HG02938 (cell line): ENCODE data around the gene GIT2.
"Not testable (repeated sequence)": the region's sequence is repeated elsewhere in the genome, so short reads cannot be mapped to it uniquely, and the experiment has no call there.

ENCODE experiments used
- ATAC-seq: cut with Tn5 transposase; IDR thresholded peaks from one replicate; pipeline ENCODE4 v1.9.1; 2021; ENCODE audit warnings: mild to moderate bottlenecking, moderate library complexity; ENCODE audit not compliant: unreplicated experiment

Gene GIT2

GRCh38 chr12:110006115-110006514, 9.9 kb upstream of the GIT2 start:
- no peak for ATAC-seq

GRCh38 chr12:110005319-110005973, 9.3 kb upstream of the GIT2 start:
- no peak for ATAC-seq

- ATAC-seq: no peak
Measured at GRCh38 chr12:110004598-110004997, 8.4 kb upstream of the GIT2 start.

GRCh38 chr12:110002676-110003515, 6.7 kb upstream of the GIT2 start:
- ATAC-seq: no peak

- ATAC-seq: no peak
Measured at GRCh38 chr12:110001596-110001995, 5.4 kb upstream of the GIT2 start.

GRCh38 chr12:109999983-110000505, 3.9 kb upstream of the GIT2 start:
- ATAC-seq: no peak

- no peak for ATAC-seq
Measured at GRCh38 chr12:109999649-109999971, 3.4 kb upstream of the GIT2 start.

GRCh38 chr12:109998904-109999648, 2.9 kb upstream of the GIT2 start, which contains the start of gene ANKRD13A:
TSS of gene ANKRD13A (plus strand) at chr12:109999430. CDS start at chr12:109999689, 259 bp downstream.
- ATAC-seq: peak; percentile 55

- ATAC-seq: no peak
Measured at GRCh38 chr12:109998241-109998903, 2.2 kb upstream of the GIT2 start.

GRCh38 chr12:109997393-109997792, 1.2 kb upstream of the GIT2 start:
- no peak for ATAC-seq

GRCh38 chr12:109996483-109996853, 300 bp upstream of the GIT2 start:
- no peak for ATAC-seq

GRCh38 chr12:109995361-109995685, 845 bp downstream of the GIT2 start:
- no peak for ATAC-seq

GRCh38 chr12:109994401-109995175, 1.6 kb downstream of the GIT2 start:
- no peak for ATAC-seq

GRCh38 chr12:109993091-109993490, 3.1 kb downstream of the GIT2 start:
- ATAC-seq: no peak

- no peak for ATAC-seq
Measured at GRCh38 chr12:109991586-109991985, 4.6 kb downstream of the GIT2 start.

GRCh38 chr12:109989380-109989779, 6.8 kb downstream of the GIT2 start:
- ATAC-seq: no peak

- no peak for ATAC-seq
Measured at GRCh38 chr12:109988903-109989302, 7.3 kb downstream of the GIT2 start.

- no peak for ATAC-seq
Measured at GRCh38 chr12:109988274-109988673, 7.9 kb downstream of the GIT2 start.

GRCh38 chr12:109987615-109988014, 8.6 kb downstream of the GIT2 start:
- no peak for ATAC-seq

GRCh38 chr12:109986236-109986635, 9.9 kb downstream of the GIT2 start:
- ATAC-seq: not testable (repeated sequence)
